Kidney (tissue), 14 donors: ENCODE measurements around the gene XYLT1. TPM values are rescaled to one million over a fixed set of nuclear protein-coding genes. Genes with fewer than 3 reads are reported as not detected.

Source experiments
- DNase-seq, 5 donors: peaks; one replicate each; pipeline ENCODE4 v3.0.0-alpha.2; 2013 to 2020
- FAIRE-seq: peaks from 2 replicates; lab custom pipeline; 2012; peaks lifted over from hg19 to GRCh38; lab: Jason Lieb, UNC
- H3K27ac ChIP-seq, 2 donors: one replicate each; pipeline ENCODE4 v1.7.0; 2013; ENCODE audit warnings: low read depth in 2 of 2, low read length in 2 of 2, inconsistent platforms in 1 of 2
- H3K27me3 ChIP-seq: one replicate; pipeline ENCODE4 v1.7.1; 2013; ENCODE audit warnings: low read length, inconsistent platforms; ENCODE audit not compliant: control insufficient read depth, insufficient read depth
- H3K36me3 ChIP-seq, 3 donors: one replicate each; pipeline versions ENCODE4 v1.7.0 to v1.7.1; 2013; ENCODE audit warnings: low read length in 3 of 3, control low read depth in 1 of 3, inconsistent platforms in 1 of 3; ENCODE audit not compliant: insufficient read depth in 3 of 3, control insufficient read depth in 2 of 3
- H3K4me1 ChIP-seq, 3 donors: one replicate each; pipeline versions ENCODE4 v1.7.0 to v1.7.1; 2013; ENCODE audit warnings: low read length in 3 of 3, inconsistent platforms in 1 of 3, low read depth in 1 of 3; ENCODE audit not compliant: control insufficient read depth in 2 of 3, insufficient read depth in 2 of 3
- H3K4me3 ChIP-seq, 3 donors: one replicate each; pipeline versions ENCODE4 v1.7.0 to v1.8.1; 2013; ENCODE audit warnings: low read length in 3 of 3, control low read depth in 1 of 3, inconsistent platforms in 1 of 3
- H3K9ac ChIP-seq, 3 donors: one replicate each; pipeline versions ENCODE4 v1.7.0 to v1.7.1; 2013; ENCODE audit warnings: low read length in 3 of 3, control low read depth in 1 of 3, inconsistent platforms in 1 of 3
- H3K9me3 ChIP-seq, 3 donors: one replicate each; pipeline versions ENCODE4 v1.7.0 to v1.7.1; 2013; ENCODE audit warnings: low read length in 3 of 3, control low read depth in 1 of 3, inconsistent platforms in 1 of 3; ENCODE audit not compliant: control insufficient read depth in 2 of 3, insufficient read depth in 1 of 3
- intact Hi-C: fragments of 100-400 bp; cut with DNase I; formaldehyde crosslinking; loops from one replicate; pipeline ENCODE4 v1.11.1; 2022
- polyA plus RNA-seq: library from polyadenylated mRNA; stranded (reverse); fragments of 350-450 nt; fragmentation: Illumina TruSeq; extraction: RNeasy Lipid Tissue Mini Kit (QIAGEN cat#74804); gene quantifications from one replicate; pipeline ENCODE4 v1.2.3, GENCODE V29; 2014; ENCODE audit warnings: low read depth, low replicate concordance; ENCODE audit not compliant: insufficient read depth
- total RNA-seq: library from RNA; stranded (reverse); fragmentation: NEBNext Ultra II Directional; extraction: Animal tissue kit (Norgen Biotek cat#: 25700); gene quantifications from one replicate; pipeline ENCODE4 v1.2.1, GENCODE V29; 2021
- TF ChIP-seq, protein P1 (sequence below): IDR thresholded peaks from 3 replicates; pipeline ENCODE4 v1.5.1; 2012; ENCODE audit warnings: mild to moderate bottlenecking, moderate library complexity, borderline replicate concordance; ENCODE audit not compliant: insufficient read depth; ENCODE audit errors: extremely low read depth
- donor health status: control.
- donor health status: control.
- donor health status: control.
- donor health status: control.
- donor health status: control.
- donor health status: DM: yes; HTN: yes; CAD: no.
- donor health status: Normal renal cell carcinoma (clear cell type).

XYLT1 gene
- total and polyA plus RNA-seq, 2 donors from 2014 or later = 0.52 to 7.6 TPM

- H3K4me3 ChIP-seq = no peak overlapping the region
- peaks cover 0 to 4% (median 3%) of the 10 kb centered on the region in 3 donors for H3K4me1 ChIP-seq
- H3K27ac ChIP-seq = no peak overlapping the region
- H3K9ac ChIP-seq = no peak overlapping the region
- intact Hi-C loops = no loop called here
- DNase-seq (no peak), FAIRE-seq (no peak)
- no peaks in the 10 kb centered on the region for H3K27me3 ChIP-seq
- H3K9me3 ChIP-seq = no peaks in the 10 kb centered on the region
- no peaks in the 10 kb centered on the region for H3K36me3 ChIP-seq
- TF ChIP-seq, protein P1, sequence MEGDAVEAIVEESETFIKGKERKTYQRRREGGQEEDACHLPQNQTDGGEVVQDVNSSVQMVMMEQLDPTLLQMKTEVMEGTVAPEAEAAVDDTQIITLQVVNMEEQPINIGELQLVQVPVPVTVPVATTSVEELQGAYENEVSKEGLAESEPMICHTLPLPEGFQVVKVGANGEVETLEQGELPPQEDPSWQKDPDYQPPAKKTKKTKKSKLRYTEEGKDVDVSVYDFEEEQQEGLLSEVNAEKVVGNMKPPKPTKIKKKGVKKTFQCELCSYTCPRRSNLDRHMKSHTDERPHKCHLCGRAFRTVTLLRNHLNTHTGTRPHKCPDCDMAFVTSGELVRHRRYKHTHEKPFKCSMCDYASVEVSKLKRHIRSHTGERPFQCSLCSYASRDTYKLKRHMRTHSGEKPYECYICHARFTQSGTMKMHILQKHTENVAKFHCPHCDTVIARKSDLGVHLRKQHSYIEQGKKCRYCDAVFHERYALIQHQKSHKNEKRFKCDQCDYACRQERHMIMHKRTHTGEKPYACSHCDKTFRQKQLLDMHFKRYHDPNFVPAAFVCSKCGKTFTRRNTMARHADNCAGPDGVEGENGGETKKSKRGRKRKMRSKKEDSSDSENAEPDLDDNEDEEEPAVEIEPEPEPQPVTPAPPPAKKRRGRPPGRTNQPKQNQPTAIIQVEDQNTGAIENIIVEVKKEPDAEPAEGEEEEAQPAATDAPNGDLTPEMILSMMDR = no peak
Observed at GRCh38 chr16:17316005-17316404, 154.8 kb downstream of the XYLT1 start.

DNA sequence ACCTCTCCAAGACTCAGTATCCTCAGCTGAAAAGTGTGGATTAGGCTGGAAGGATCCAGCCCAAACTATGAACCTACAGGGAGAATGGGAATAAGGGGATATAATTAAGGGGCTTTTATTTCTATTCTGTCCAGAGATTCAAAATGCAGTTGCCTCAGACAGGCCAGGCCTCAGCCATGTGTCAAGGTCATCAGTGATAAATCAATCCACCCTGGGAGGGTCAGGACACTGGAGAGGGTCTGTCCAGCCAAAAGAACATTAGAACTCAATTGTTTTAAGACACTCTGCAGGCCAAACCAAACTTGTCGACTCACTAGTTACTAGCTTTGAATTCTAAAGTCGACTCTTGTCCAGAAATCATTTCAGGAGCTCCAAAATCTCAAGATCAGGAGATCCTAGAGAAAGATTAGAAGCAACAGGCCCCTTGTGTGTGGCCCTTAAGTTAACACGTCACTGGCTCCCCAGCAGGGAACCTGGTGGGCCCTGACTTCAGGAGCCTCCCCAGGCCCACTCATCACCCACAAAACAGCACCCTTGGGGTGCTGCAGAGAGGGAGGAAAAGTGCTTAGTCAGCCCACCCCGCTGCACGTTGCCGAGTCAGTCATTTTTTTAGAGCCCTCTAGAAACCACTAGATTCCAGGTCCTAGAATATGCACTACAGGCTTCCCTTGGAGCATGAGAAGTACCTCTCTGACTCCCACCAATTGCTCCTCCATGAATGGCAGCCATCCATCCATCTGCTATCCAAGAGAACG is 156.8 kb downstream of the XYLT1 start:
- Histone ChIP-seq H3K36me3 (no peaks in the 10 kb centered on the region), H3K4me3 (no peak overlapping the region), H3K9me3 (no peaks in the 10 kb centered on the region), H3K9ac (no peak overlapping the region), H3K27me3 (no peaks in the 10 kb centered on the region), H3K27ac (no peak overlapping the region), H3K4me1 (peaks cover 0 to 4% (median 3%) of the 10 kb centered on the region in 3 donors)
- DNase-seq = no peak
- intact Hi-C loops = no loop called here
- FAIRE-seq = no peak
- TF ChIP-seq, protein P1 = no peak

DNA sequence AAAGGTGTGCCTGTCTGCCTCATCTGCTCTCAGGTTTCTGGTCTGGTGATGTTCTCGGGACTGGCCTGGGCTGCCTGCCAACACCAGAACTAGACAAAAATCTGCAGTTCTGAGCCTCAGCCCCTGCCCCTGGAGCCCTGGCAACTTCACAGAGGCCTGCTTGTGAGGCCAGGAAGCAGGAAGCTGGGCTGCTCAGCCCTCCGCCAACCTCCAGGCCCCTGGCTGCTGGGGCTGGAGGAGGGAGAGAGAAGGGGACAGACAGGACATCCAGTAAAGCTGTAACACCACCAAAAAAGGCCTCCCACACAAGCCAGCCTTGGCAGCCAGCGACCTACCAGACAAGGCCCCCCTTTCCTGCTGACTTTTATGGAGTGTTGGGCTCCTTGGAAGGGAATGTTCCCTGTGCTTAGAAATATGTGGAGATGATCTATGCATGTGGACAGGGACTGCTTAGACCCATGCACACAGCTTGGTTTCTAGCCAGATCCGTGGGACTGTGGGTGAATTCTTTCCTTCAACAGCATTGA is 157.6 kb downstream of the XYLT1 start:
- Histone ChIP-seq H3K4me3 (no peak overlapping the region), H3K4me1 (peaks cover 0 to 4% (median 3%) of the 10 kb centered on the region in 3 donors), H3K27me3 (no peaks in the 10 kb centered on the region), H3K9ac (no peak overlapping the region), H3K9me3 (no peaks in the 10 kb centered on the region), H3K36me3 (no peaks in the 10 kb centered on the region), H3K27ac (peak overlapping the region in 1 of 2 donors; percentile 9)
- FAIRE-seq = no peak
- TF ChIP-seq, protein P1 = no peak
- peak in 4 of 5 donors; percentile 35 to 95 (median 52) for DNase-seq
- intact Hi-C loops = no loop called here
